Stimulated activated CD4-positive, alpha-beta T cell treated with anti-CD3 and anti-CD28 coated beads, Interleukin-12 subunit alpha, Interleukin-12 subunit beta, amount 100 ng/mL, for 4 hours (primary cell): ENCODE measurements around the gene GLG1.
"Not testable (repeated sequence)": the region's sequence is repeated elsewhere in the genome, so short reads cannot be mapped to it uniquely, and the experiment has no call there.

Experiments used
- DNase-seq: peaks from one replicate; pipeline ENCODE4 v3.0.0-alpha.2; 2020

The GLG1 gene

GRCh38 chr16:74574146-74574545, 32.8 kb downstream of the GLG1 start:
- no peak for DNase-seq

DNA sequence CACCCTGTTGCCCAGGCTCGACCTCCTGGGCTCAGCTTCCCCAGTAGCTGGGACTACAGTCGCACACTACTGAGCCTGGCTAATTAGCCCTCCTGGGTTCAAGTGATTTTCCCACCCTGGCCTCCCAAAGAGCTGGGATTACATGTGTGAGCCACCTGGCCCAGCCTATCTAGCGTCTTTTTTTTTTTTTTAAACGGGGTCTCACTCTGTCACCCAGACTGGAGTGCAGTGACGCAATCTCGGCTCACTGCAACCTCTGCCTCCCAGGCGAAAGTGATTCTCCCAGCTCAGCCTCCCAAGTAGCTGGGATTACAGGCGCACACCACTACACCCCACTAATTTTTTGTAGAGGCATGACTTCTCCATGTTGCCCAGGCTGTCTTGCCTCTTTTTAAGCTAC, 33.3 kb downstream of the GLG1 start:
- DNase-seq: no peak

- no peak for DNase-seq
These were observed 36.3 kb downstream of the GLG1 start for GRCh38 chr16:74570412-74571301.

- DNase-seq: no peak
These were observed 37.8 kb downstream of the GLG1 start for GRCh38 chr16:74568961-74569631.

DNA sequence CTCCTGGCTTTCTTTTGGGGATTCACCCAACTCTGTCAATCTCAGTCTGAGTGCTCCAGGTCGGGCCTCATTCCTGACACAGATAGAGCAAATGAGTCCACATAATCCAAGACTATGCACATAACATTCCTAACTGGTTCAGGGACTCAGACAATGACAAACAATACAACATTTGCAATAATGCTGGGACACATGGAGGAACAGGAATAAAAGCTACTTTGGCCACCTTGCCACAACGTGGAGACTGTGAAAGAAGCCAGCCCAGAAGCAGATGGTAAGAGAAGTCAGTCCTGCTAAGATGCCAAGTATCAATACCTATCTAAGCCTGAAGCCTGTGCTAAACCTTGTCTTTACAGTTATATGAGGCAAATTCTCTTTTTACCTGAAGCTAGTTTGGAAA, 39.0 kb downstream of the GLG1 start:
- no peak for DNase-seq

DNA sequence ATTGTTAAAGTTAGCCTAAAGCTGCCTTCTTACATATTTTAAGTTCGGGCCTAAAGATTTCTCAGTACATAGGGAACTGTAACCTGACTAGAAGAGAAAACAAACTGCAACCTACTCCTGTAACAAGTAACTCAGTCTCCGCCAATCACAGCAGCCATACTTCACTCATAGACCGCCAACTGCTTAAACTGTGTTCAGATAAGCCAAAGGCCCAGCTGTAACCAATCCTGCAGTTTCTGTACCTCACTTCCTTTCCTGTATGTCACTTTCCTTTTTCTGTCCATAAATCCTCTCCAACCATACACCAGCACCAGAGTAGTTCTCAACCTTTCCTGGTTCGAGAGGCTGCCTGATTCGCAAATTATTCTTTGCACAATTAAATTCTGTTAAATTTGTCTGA, 41.5 kb downstream of the GLG1 start:
- DNase-seq: no peak

- no peak for DNase-seq
These were observed 42.4 kb downstream of the GLG1 start for GRCh38 chr16:74564451-74564984.

GRCh38 chr16:74563828-74564263, 43.1 kb downstream of the GLG1 start:
- no peak for DNase-seq

GRCh38 chr16:74562117-74562516, 44.8 kb downstream of the GLG1 start:
- no peak for DNase-seq

DNA sequence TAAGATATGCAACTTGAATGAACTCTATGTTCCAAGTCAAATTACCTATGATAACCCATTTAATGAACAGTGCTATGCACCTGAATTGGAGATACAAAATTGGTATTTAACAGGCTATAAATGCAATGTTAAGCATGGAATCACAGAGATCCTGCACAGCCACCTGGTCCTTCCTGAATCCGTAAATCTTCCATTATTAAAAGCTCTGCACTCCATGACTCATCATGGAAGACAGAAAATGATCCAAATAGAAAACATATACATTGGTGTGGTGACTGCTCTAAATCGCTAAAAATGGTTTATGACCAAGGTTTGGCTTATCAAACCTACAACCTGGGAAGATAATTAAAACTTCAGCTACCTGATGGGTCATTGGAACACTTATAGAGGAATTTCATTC, 45.3 kb downstream of the GLG1 start:
- no peak for DNase-seq

GRCh38 chr16:74560912-74561311, 46.0 kb downstream of the GLG1 start:
- no peak for DNase-seq

DNA sequence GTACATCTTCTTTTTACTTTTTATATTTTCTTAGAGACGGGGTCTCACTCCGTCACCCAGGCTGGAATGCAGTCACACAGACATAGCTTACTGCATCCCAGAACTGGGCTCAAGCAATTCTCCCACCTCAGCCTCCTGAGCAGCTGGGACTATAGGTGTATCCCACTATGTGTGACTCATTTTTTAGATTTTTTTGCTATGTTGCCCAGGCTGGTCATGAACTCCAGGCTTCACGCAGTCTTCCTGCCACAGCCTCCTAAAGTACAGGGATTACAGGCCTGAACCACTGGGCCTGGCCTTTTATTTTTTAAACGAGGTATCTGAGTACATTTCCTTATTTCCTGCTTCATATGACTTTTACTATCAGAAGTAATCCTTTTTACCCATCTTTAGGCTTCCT, 48.0 kb downstream of the GLG1 start:
- DNase-seq: no peak

GRCh38 chr16:74557275-74557674, 49.6 kb downstream of the GLG1 start:
- DNase-seq: no peak

- no peak for DNase-seq
These were observed 50.5 kb downstream of the GLG1 start for GRCh38 chr16:74556375-74556922.

- not testable (repeated sequence) for DNase-seq
These were observed 54.6 kb downstream of the GLG1 start for GRCh38 chr16:74552357-74552756.

DNA sequence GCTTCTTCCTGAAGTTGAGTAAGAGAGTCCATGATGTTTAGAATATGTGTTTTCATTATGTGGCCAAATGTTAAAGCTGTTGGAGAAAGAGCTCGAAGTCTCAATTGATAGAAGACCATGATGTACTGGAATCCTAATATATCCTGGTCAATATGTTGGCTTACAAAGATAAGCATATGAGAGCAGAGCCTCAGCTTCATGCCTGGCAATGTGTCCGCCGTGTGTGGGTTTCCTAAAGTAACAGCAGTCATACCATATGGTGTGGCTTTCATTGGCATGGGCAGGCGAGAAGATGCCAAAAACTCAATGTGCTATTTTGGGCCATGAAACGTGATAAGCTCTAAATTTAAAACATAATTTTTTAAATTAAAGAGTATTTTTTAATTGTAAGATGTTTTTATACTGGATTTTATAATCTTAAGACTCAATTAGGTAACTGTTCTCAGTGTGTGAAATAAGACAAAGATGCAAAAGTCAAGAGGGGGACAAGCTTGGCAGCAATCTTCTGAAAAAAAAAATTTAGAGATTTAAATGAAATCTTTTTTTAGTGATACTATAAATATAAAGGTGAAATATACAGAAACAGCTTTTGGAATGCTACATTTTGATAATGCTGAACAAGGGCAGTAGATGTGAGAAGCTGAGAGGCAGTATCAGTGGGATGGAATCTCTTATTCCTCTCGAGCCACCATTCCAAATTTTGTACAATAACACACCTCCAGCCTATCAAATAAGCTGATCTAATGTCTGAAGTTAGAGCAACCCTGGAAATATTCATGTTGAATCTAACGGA, 56.5 kb downstream of the GLG1 start:
- DNase-seq: not testable (repeated sequence)

DNA sequence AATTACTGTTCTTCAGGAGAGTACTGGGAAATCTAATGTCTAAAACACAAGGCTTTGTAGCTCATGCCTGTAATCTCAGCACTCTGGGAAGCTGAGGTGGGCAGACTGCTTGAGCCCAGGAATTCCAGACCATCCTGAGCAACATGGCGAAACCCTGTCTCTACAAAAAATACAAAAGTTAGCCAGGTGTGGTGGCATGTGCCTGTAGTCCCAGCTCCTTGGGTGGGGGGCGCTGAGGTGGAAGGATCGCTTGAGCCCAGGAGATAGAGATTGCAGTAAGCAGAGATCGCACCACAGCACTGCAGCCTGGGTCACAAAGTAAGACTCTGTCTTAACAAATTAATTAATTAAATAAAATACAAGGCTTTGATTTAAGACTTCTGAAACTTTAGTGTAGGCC, 60.8 kb downstream of the GLG1 start:
- not testable (repeated sequence) for DNase-seq

DNA sequence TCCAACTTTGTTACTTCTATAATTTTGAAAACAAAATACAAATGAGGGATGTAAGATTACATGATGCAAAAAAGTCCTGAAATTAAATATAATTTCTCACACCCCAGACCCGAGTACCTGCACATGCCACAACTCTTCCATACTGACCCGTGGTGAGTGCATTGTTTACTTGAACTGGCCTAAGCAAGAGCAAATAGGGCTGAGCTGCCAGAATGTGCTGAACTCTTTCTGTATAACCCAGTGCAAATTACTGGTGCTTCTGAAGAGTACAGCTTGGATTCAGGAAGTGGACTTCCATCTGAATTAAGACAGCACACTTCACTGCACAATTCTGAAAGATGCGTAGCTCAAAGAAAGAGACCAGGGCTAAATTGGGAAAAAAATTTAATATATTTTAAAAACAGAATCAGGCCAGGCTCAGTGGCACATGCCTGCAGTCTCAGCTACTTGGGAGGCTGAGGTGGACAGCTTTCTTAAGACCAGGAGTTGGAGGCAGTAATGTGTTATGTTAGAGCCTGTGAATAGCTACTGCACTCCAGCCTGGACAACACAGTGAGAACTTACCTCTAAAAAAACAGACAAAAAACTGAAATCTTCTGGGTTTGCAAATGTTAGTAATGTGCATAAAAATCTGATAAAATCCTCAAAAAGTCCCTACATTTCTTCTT, 63.9 kb downstream of the GLG1 start:
- DNase-seq: not testable (repeated sequence)

GRCh38 chr16:74540663-74541062, 66.3 kb downstream of the GLG1 start:
- not testable (repeated sequence) for DNase-seq

- not testable (repeated sequence) for DNase-seq
These were observed 68.1 kb downstream of the GLG1 start for GRCh38 chr16:74538801-74539200.

DNA sequence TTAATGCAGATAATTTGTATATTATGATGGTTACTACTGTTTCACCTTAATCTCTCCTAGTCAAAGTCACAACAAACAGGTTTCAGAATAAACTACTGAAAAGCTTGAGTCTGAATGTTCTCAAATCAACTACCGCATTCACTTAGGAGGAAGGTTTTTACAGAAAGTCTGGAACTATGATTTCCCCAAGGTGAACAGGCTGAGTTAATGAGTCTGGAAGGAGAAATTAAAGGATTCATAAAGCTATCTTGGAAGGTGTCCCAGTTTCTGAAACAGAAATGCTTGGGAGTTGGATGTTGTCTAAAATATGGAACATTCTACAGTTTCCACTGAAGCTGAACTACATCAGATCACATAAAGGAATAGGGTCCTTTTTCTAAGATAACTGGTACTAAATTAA, 69.2 kb downstream of the GLG1 start:
- not testable (repeated sequence) for DNase-seq

DNA sequence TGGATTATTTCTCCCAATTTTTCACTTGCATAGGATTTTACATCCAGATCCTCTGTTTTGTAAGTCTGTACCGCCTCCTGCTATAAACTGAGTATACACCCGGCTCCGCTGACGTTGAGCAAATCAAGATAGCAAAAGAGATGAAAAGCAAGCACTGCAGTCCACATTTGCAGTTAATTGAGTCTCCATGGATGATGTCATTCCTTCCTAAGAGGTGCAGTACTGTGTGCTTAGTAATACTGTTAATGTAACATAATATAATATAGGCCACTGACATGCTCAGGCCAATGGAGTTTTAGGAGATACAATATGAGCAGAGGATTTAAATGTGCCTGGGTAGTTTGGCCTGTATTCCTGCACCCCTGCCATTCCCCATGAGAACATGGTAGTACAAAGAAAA, 72.3 kb downstream of the GLG1 start:
- DNase-seq: not testable (repeated sequence)
